HepG2 (cell line): Measurements from ENCODE around the gene MADCAM1. TPM values are rescaled to one million over a fixed set of nuclear protein-coding genes. Genes with fewer than 3 reads are reported as not detected.

ENCODE experiments used
- ARNTL ChIP-seq: sonication (generic); formaldehyde crosslinking; IDR thresholded peaks from 2 replicates; pipeline ENCODE4 v1.4.0; 2020; ENCODE audit warnings: mild to moderate bottlenecking, missing genetic modification reagents
- CERS6 ChIP-seq: sonication (generic); formaldehyde crosslinking; IDR thresholded peaks from 2 replicates; pipeline ENCODE4 v1.5.0; 2020; ENCODE audit warnings: missing genetic modification reagents
- CREBL2 ChIP-seq: sonication (generic); formaldehyde crosslinking; IDR thresholded peaks from 2 replicates; pipeline ENCODE4 v1.8.1; 2023; ENCODE audit warnings: missing genetic modification reagents, mild to moderate bottlenecking, borderline replicate concordance
- GABPA ChIP-seq, 2 experiments: IDR thresholded peaks; 2 replicates each; pipeline ENCODE4 v1.6.1; 2011 to 2016; ENCODE audit warnings: low read depth in 2 of 2, low read length in 1 of 2, missing biosample characterization in 1 of 2, missing genetic modification characterization in 1 of 2
- GABPB1 ChIP-seq: IDR thresholded peaks from 2 replicates; pipeline ENCODE4 v1.6.1; 2016; ENCODE audit warnings: mild to moderate bottlenecking, missing genetic modification reagents, moderate library complexity, missing compliant biosample characterization
- HMGXB4 ChIP-seq, 2 experiments: sonication (generic) in 1 of 2; formaldehyde crosslinking in 1 of 2; IDR thresholded peaks; 2 replicates each; pipeline versions ENCODE4 v1.4.0 to v1.6.1; 2018 to 2020; ENCODE audit warnings: missing genetic modification reagents in 2 of 2, borderline replicate concordance in 1 of 2, low read depth in 1 of 2, mild to moderate bottlenecking in 1 of 2, missing biosample characterization in 1 of 2
- LCORL ChIP-seq, 2 experiments: fragments of 450-650 bp in 1 of 2; sonication (generic) in 1 of 2; formaldehyde crosslinking in 1 of 2; IDR thresholded peaks; 2 replicates each; pipeline versions ENCODE4 v1.5.0 to v1.6.1; 2017 to 2020; ENCODE audit warnings: antibody characterized with exemption in 1 of 2, missing genetic modification reagents in 1 of 2
- LRRFIP1 ChIP-seq: sonication (generic); formaldehyde crosslinking; conservative IDR thresholded peaks from 2 replicates; pipeline ENCODE4 v1.4.0; 2020; ENCODE audit warnings: missing genetic modification reagents
- RAD21 ChIP-seq: fragments of 450-650 bp; formaldehyde crosslinking; IDR thresholded peaks from 2 replicates; pipeline ENCODE4 v1.5.0; 2020; ENCODE audit warnings: mild to moderate bottlenecking
- RFXAP ChIP-seq: sonication (generic); formaldehyde crosslinking; IDR thresholded peaks from 2 replicates; pipeline ENCODE4 v1.4.0; 2020; ENCODE audit warnings: missing genetic modification reagents, borderline replicate concordance
- TARDBP ChIP-seq: sonication (generic); formaldehyde crosslinking; IDR thresholded peaks from 2 replicates; pipeline ENCODE4 v1.8.0; 2022; ENCODE audit warnings: mild to moderate bottlenecking, missing genetic modification reagents
- TBP ChIP-seq: sonication (generic); formaldehyde crosslinking; IDR thresholded peaks from 2 replicates; pipeline ENCODE4 v1.5.0; 2020; ENCODE audit warnings: missing genetic modification reagents
- TP53 ChIP-seq: sonication (generic); formaldehyde crosslinking; conservative IDR thresholded peaks from 2 replicates; pipeline ENCODE4 v1.4.0; 2020; ENCODE audit warnings: missing genetic modification reagents
- ZBTB10 ChIP-seq: sonication (generic); formaldehyde crosslinking; IDR thresholded peaks from 2 replicates; pipeline ENCODE4 v1.4.0; 2020; ENCODE audit warnings: missing genetic modification reagents, borderline replicate concordance
- ZMYM3 ChIP-seq: sonication (generic); formaldehyde crosslinking; IDR thresholded peaks from 2 replicates; pipeline ENCODE4 v1.5.1; 2020; ENCODE audit warnings: mild to moderate bottlenecking, missing genetic modification reagents
- ZNF124 ChIP-seq: sonication (generic); formaldehyde crosslinking; IDR thresholded peaks from 2 replicates; pipeline ENCODE4 v1.4.0; 2020; ENCODE audit warnings: missing genetic modification reagents
- ZNF337 ChIP-seq: sonication (generic); formaldehyde crosslinking; IDR thresholded peaks from 2 replicates; pipeline ENCODE4 v1.5.1; 2020; ENCODE audit warnings: missing genetic modification reagents, low read depth, mild to moderate bottlenecking, borderline replicate concordance
- ZNF34 ChIP-seq: sonication (generic); formaldehyde crosslinking; IDR thresholded peaks from 2 replicates; pipeline ENCODE4 v1.4.0; 2020; ENCODE audit warnings: mild to moderate bottlenecking, missing genetic modification reagents, borderline replicate concordance
- ZNF703 ChIP-seq: sonication (generic); formaldehyde crosslinking; IDR thresholded peaks from 2 replicates; pipeline ENCODE4 v1.5.1; 2020; ENCODE audit warnings: missing genetic modification reagents, mild to moderate bottlenecking, moderate library complexity, borderline replicate concordance
- ZNF75D ChIP-seq: sonication (generic); formaldehyde crosslinking; IDR thresholded peaks from 2 replicates; pipeline ENCODE4 v1.8.1; 2023; ENCODE audit warnings: missing genetic modification reagents, mild to moderate bottlenecking, borderline replicate concordance
- polyA plus RNA-seq, 8 experiments: library from polyadenylated mRNA; depleted of rRNA in 3 of 8; stranded (reverse) in 7 of 8; unstranded in 1 of 8; fragments of >200 nt; fragmentation: Illumina TruSeq in 4 of 8; extraction: Trizol in 4 of 8; gene quantifications; 2 replicates each; pipeline versions ENCODE4 v1.2.1 to v1.2.3, GENCODE V29; 2011 to 2016; ENCODE audit warnings: low read depth in 4 of 8, missing spikeins in 1 of 8, mixed read lengths in 1 of 8; ENCODE audit not compliant: insufficient read depth in 1 of 8
- total RNA-seq, 5 experiments: library from RNA; depleted of rRNA; stranded (reverse); fragments of >200 nt; fragmentation: Illumina TruSeq; extraction: Trizol; gene quantifications; 2 replicates each; pipeline ENCODE4 v1.2.3, GENCODE V29; 2016; ENCODE audit warnings: low read depth in 1 of 5

The MADCAM1 gene
- total and polyA plus RNA-seq, 2 of the 13 experiments (the other 11 are each of a cell fraction or from before 2014, with no cell fraction given): 0.29 to 0.33 TPM

GRCh38 chr19:485583-486236, 10.6 kb upstream of the MADCAM1 start (continued):
- no peak for TF ChIP-seq ZBTB10 (CRISPR knock-in tag)
- no peak for TF ChIP-seq GABPA (IDR thresholded peaks at IDR 0.05; ENCODE audit: low read depth, low read length)
- no peak for TF ChIP-seq GABPA (CRISPR knock-in tag; IDR thresholded peaks at IDR 0.05; ENCODE audit: low read depth)
- TF ChIP-seq ZNF34: no peak
- no peak for TF ChIP-seq LRRFIP1 (CRISPR knock-in tag)
- TF ChIP-seq CERS6 (CRISPR knock-in tag): no peak
- TF ChIP-seq ZNF75D: no peak
- TF ChIP-seq ARNTL (CRISPR knock-in tag): no peak
- 0 out of 2 replicates have a peak, but pooled peaks have one; percentile 55 for TF ChIP-seq ZNF124 (CRISPR knock-in tag)
- no peak for TF ChIP-seq ZMYM3
- TF ChIP-seq RFXAP: peak; percentile 28; the same call in 1 of the 2 replicates
- TF ChIP-seq HMGXB4 (CRISPR knock-in tag; IDR thresholded peaks at IDR 0.05; ENCODE audit: borderline replicate concordance in 1 of 2, low read depth in 1 of 2): no peak; a peak in 1 of 4 replicates
- TF ChIP-seq ZNF337 (CRISPR knock-in tag): no peak
- 0 out of 2 replicates have a peak, but pooled peaks have one; percentile 41 for TF ChIP-seq TARDBP
- no peak; the same call in 1 of the 2 replicates for TF ChIP-seq RAD21 (CRISPR knock-in tag)
- peak; percentile 31; the same call in 1 of the 2 replicates for TF ChIP-seq GABPB1
- TF ChIP-seq ZNF703: no peak
- TF ChIP-seq TP53 (CRISPR knock-in tag): no peak
- TF ChIP-seq LCORL (IDR thresholded peaks at IDR 0.05): no peak
- no peak; the same call in 1 of the 2 replicates for TF ChIP-seq LCORL (CRISPR knock-in tag; IDR thresholded peaks at IDR 0.05)
- TF ChIP-seq TBP (CRISPR knock-in tag): no peak
- TF ChIP-seq CREBL2 (CRISPR knock-in tag): no peak
